Neural cell (in vitro differentiated cells): ENCODE results near the gene DDX41. TPM values are rescaled to one million over a fixed set of nuclear protein-coding genes. Genes with fewer than 3 reads are reported as not detected.
"Not testable (repeated sequence)": the region's sequence is repeated elsewhere in the genome, so short reads cannot be mapped to it uniquely, and the experiment has no call there.

ENCODE experiments used
- H2AFZ ChIP-seq: fragments of 200-600, 300-800 bp; sonication (generic), shearing (Covaris generic); 2 replicates; pipeline ENCODE4 v1.6.0; 2014; ENCODE audit warnings: low read depth, mild to moderate bottlenecking, antibody characterized with exemption, low read length, moderate library complexity
- H3F3A ChIP-seq: fragments of 200-600 bp; shearing (Covaris generic); 2 replicates; pipeline ENCODE4 v1.6.1; 2016; ENCODE audit warnings: mild to moderate bottlenecking, moderate library complexity, mixed read lengths, antibody characterized with exemption, low read length; ENCODE audit not compliant: insufficient read depth, poor library complexity, severe bottlenecking
- H3K27ac ChIP-seq: fragments of 200-600, 300-800 bp; sonication (generic), shearing (Covaris generic); 2 replicates; pipeline ENCODE4 v1.5.1; 2014; ENCODE audit warnings: mild to moderate bottlenecking, low read length, moderate library complexity
- H3K27me3 ChIP-seq: fragments of 300-800, 200-600 bp; sonication (generic), shearing (Covaris generic); 2 replicates; pipeline ENCODE4 v1.6.0; 2014; ENCODE audit warnings: mild to moderate bottlenecking, low read depth, low read length, moderate library complexity; ENCODE audit not compliant: insufficient read depth
- H3K36me3 ChIP-seq: fragments of 300-800, 200-600 bp; sonication (generic), shearing (Covaris generic); 2 replicates; pipeline ENCODE4 v1.5.1; 2014; ENCODE audit warnings: mild to moderate bottlenecking, antibody characterized with exemption, low read length, moderate library complexity; ENCODE audit not compliant: insufficient read depth
- H3K4me2 ChIP-seq: fragments of 300-800, 200-600 bp; sonication (generic), shearing (Covaris generic); 2 replicates; pipeline ENCODE4 v1.6.0; 2014; ENCODE audit warnings: mild to moderate bottlenecking, low read length
- H3K4me3 ChIP-seq: fragments of 300-800, 200-600 bp; sonication (generic), shearing (Covaris generic); 2 replicates; pipeline ENCODE4 v1.5.1; 2014; ENCODE audit warnings: mild to moderate bottlenecking, low read length, moderate library complexity
- H3K79me2 ChIP-seq: fragments of 200-600 bp; shearing (Covaris generic); replicated peaks from 2 replicates; pipeline ENCODE4 v1.6.0; 2014; ENCODE audit warnings: mild to moderate bottlenecking, low read length, moderate library complexity; ENCODE audit not compliant: insufficient read depth
- H3K9ac ChIP-seq: fragments of 300-800, 200-600 bp; sonication (generic), shearing (Covaris generic); 2 replicates; pipeline ENCODE4 v1.6.1; 2016; ENCODE audit warnings: mild to moderate bottlenecking, low read length, mixed read lengths
- H3K9me2 ChIP-seq: fragments of 200-600 bp; shearing (Covaris generic); 2 replicates; pipeline ENCODE4 v1.6.1; 2016; ENCODE audit warnings: mild to moderate bottlenecking, low read length, mixed read lengths; ENCODE audit not compliant: insufficient read depth
- H3K9me3 ChIP-seq: fragments of 200-600, 300-800 bp; sonication (generic), shearing (Covaris generic); 2 replicates; pipeline ENCODE4 v1.6.1; 2016; ENCODE audit warnings: mild to moderate bottlenecking, mixed run types, low read length, moderate library complexity, mixed read lengths
- H4K20me1 ChIP-seq: fragments of 200-600 bp; shearing (Covaris generic); 2 replicates; pipeline ENCODE4 v1.6.1; 2016; ENCODE audit warnings: mild to moderate bottlenecking, mixed run types; ENCODE audit not compliant: insufficient read depth
- CTCF ChIP-seq: fragments of 450-650 bp; IDR thresholded peaks from 2 replicates; pipeline ENCODE4 v1.5.1; 2014; ENCODE audit warnings: antibody characterized with exemption, mild to moderate bottlenecking, moderate library complexity; ENCODE audit not compliant: poor library complexity, severe bottlenecking
- EP300 ChIP-seq: fragments of 450-650 bp; conservative IDR thresholded peaks from 2 replicates; pipeline ENCODE4 v1.6.1; 2014; ENCODE audit warnings: antibody characterized with exemption, mild to moderate bottlenecking, moderate library complexity; ENCODE audit not compliant: poor library complexity, severe bottlenecking
- EZH2 ChIP-seq: fragments of 200-600, 300-800 bp; shearing (Covaris generic), sonication (generic); IDR thresholded peaks from 2 replicates; pipeline ENCODE4 v1.6.1; 2014; ENCODE audit warnings: antibody characterized with exemption, low read length, borderline replicate concordance, mild to moderate bottlenecking; ENCODE audit not compliant: insufficient read depth, poor library complexity, severe bottlenecking
- MXI1 ChIP-seq: fragments of 450-650 bp; conservative IDR thresholded peaks from 2 replicates; pipeline ENCODE4 v1.6.1; 2014; ENCODE audit warnings: antibody characterized with exemption, mild to moderate bottlenecking; ENCODE audit not compliant: poor library complexity, severe bottlenecking
- POLR2AphosphoS5 ChIP-seq: IDR thresholded peaks from 2 replicates; pipeline ENCODE4 v1.6.1; 2012
- RAD21 ChIP-seq: fragments of 450-650 bp; conservative IDR thresholded peaks from 2 replicates; pipeline ENCODE4 v1.6.1; 2014; ENCODE audit warnings: antibody characterized with exemption, mild to moderate bottlenecking, moderate library complexity
- REST ChIP-seq: IDR thresholded peaks from 2 replicates; pipeline ENCODE4 v1.6.1; 2012; ENCODE audit warnings: borderline replicate concordance
- SMC3 ChIP-seq: fragments of 450-650 bp; conservative IDR thresholded peaks from 2 replicates; pipeline ENCODE4 v1.6.1; 2014; ENCODE audit warnings: antibody characterized with exemption, mild to moderate bottlenecking, moderate library complexity; ENCODE audit not compliant: poor library complexity
- TAF1 ChIP-seq: IDR thresholded peaks from 2 replicates; pipeline ENCODE4 v1.6.1; 2012; ENCODE audit warnings: low read depth
- polyA plus RNA-seq: library from polyadenylated mRNA; depleted of rRNA; stranded (reverse); fragments of >200 nt; gene quantifications from 2 replicates; pipeline ENCODE4 v1.2.3, GENCODE V29; 2014

DDX41 gene
- polyA plus RNA-seq, 1 donor from 2014 or later: 113 TPM

GRCh38 chr5:177536386-177536785 lies 19.6 kb upstream of the DDX41 start:
- Histone ChIP-seq H3F3A (no peaks in the 10 kb centered on the region), H3K4me2 (no peak overlapping the region), H2AFZ (no peak overlapping the region), H3K27me3 (no peaks in the 10 kb centered on the region), H3K9ac (no peak overlapping the region), H3K36me3 (no peaks in the 10 kb centered on the region), H3K4me3 (no peak overlapping the region), H3K9me3 (no peaks in the 10 kb centered on the region), H4K20me1 (no peaks in the 10 kb centered on the region), H3K27ac (no peak overlapping the region), H3K9me2 (no peaks in the 10 kb centered on the region), H3K79me2 (peaks cover 4% of the 10 kb centered on the region)
- TF ChIP-seq RAD21: no peak
- no peak for TF ChIP-seq SMC3
- no peak for TF ChIP-seq TAF1
- no peak for TF ChIP-seq POLR2AphosphoS5
- TF ChIP-seq CTCF: no peak
- TF ChIP-seq REST: no peak
- no peak for TF ChIP-seq MXI1
- no peak for TF ChIP-seq EP300
- TF ChIP-seq EZH2: no peak

GRCh38 chr5:177535125-177535524 lies 18.4 kb upstream of the DDX41 start:
- Histone ChIP-seq H3F3A (no peaks in the 10 kb centered on the region), H3K27me3 (no peaks in the 10 kb centered on the region), H3K79me2 (peaks cover 4% of the 10 kb centered on the region), H3K9ac (no peak overlapping the region), H3K36me3 (no peaks in the 10 kb centered on the region), H3K9me3 (no peaks in the 10 kb centered on the region), H3K9me2 (no peaks in the 10 kb centered on the region), H2AFZ (no peak overlapping the region), H4K20me1 (no peaks in the 10 kb centered on the region), H3K4me2 (no peak overlapping the region), H3K27ac (no peak overlapping the region), H3K4me3 (no peak overlapping the region)
- no peak for TF ChIP-seq REST
- no peak for TF ChIP-seq POLR2AphosphoS5
- no peak for TF ChIP-seq MXI1
- TF ChIP-seq TAF1: no peak
- TF ChIP-seq RAD21: no peak
- no peak for TF ChIP-seq CTCF
- no peak for TF ChIP-seq EZH2
- TF ChIP-seq SMC3: no peak
- TF ChIP-seq EP300: no peak

- H3K79me2 ChIP-seq, H3K36me3 ChIP-seq, H3K27ac ChIP-seq, H3K27me3 ChIP-seq, H3F3A ChIP-seq, H4K20me1 ChIP-seq, H3K9ac ChIP-seq, H3K9me3 ChIP-seq, H2AFZ ChIP-seq, H3K4me3 ChIP-seq, H3K9me2 ChIP-seq, H3K4me2 ChIP-seq: not testable (repeated sequence)
Measured at GRCh38 chr5:177534433-177534832, 17.7 kb upstream of the DDX41 start.
